SK-N-MC (cell line): ENCODE measurements around the gene PRTFDC1.

Experiments used
- EZH2 ChIP-seq: fragments of 200-600 bp; sonication (generic); IDR thresholded peaks from one replicate; pipeline ENCODE4 v1.6.1; 2017; ENCODE audit warnings: antibody characterized with exemption
- POLR2AphosphoS5 ChIP-seq: IDR thresholded peaks from 2 replicates; pipeline ENCODE4 v1.6.1; 2012; ENCODE audit warnings: mild to moderate bottlenecking, low read depth, low read length, borderline replicate concordance

- TF ChIP-seq POLR2AphosphoS5: no peak
- TF ChIP-seq EZH2: no peak
Observed at GRCh38 chr10:24848195-24848594, 104.2 kb downstream of the PRTFDC1 start.
